ENCODE results near the gene KCNJ6. TPM values are rescaled to one million over a fixed set of nuclear protein-coding genes. Genes with fewer than 3 reads are reported as not detected.

KCNJ6 gene
- total RNA-seq, 1 donor from 2014 or later = not detected

GRCh38 chr21:37819372-37819771, 96.9 kb downstream of the KCNJ6 start:
- no peak overlapping the region for H3K4me3 ChIP-seq
- H3K4me1 ChIP-seq = no peaks in the 10 kb centered on the region
- DNase-seq (ENCODE audit: extremely low spot score in 2 of 2) = no peak
- no peaks in the 10 kb centered on the region for H3K36me3 ChIP-seq
- no peaks in the 10 kb centered on the region for H3K27me3 ChIP-seq
- TF ChIP-seq POLR2A (IDR thresholded peaks at IDR 0.05) = no peak
- TF ChIP-seq POLR2AphosphoS5 (IDR thresholded peaks at IDR 0.05; ENCODE audit: insufficient read depth in 1 of 2, low read depth in 1 of 2) = no peak
- no peak overlapping the region for H3K27ac ChIP-seq
- no peaks in the 10 kb centered on the region for H3K9me3 ChIP-seq
- intact Hi-C loops (cut with DNase I) = no loop called here

GRCh38 chr21:37817242-37817641, 99.0 kb downstream of the KCNJ6 start:
- TF ChIP-seq POLR2A (IDR thresholded peaks at IDR 0.05) = no peak
- no peak for TF ChIP-seq POLR2AphosphoS5 (IDR thresholded peaks at IDR 0.05; ENCODE audit: insufficient read depth in 1 of 2, low read depth in 1 of 2)
- TF ChIP-seq CTCF (IDR thresholded peaks at IDR 0.05) = no peak
- Histone ChIP-seq H3K36me3 (no peaks in the 10 kb centered on the region), H3K4me3 (no peak overlapping the region), H3K4me1 (no peaks in the 10 kb centered on the region), H3K27me3 (no peaks in the 10 kb centered on the region), H3K9me3 (peaks cover 6% of the 10 kb centered on the region), H3K27ac (no peak overlapping the region)
- intact Hi-C loops (cut with DNase I) = no loop called here
- no peak for DNase-seq (ENCODE audit: extremely low spot score in 2 of 2)

DNA sequence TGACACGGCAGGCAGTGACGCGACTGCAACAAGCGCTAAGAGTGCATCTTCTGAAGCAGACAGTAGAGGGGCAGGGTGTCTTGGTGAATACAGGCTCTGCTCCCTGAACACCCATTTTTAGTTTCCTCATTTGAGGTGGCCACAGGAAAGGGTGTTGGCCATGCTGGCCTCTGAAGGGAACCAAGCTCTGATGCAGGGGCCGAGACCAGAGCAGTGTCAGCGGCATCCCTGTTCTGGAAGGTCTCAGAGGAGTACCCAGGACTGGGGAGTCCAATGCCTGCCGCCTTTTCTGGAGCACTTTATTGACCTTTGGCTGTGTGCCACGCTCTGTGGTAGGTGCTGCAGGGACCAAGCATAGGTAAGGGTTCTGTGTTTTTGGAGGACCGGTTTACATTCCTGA, 100.4 kb downstream of the KCNJ6 start:
- TF ChIP-seq POLR2A (IDR thresholded peaks at IDR 0.05) (no peak), POLR2AphosphoS5 (IDR thresholded peaks at IDR 0.05; ENCODE audit: insufficient read depth in 1 of 2, low read depth in 1 of 2) (no peak), CTCF (IDR thresholded peaks at IDR 0.05) (no peak)
- intact Hi-C loops (cut with DNase I) = no loop called here
- Histone ChIP-seq H3K36me3 (no peaks in the 10 kb centered on the region), H3K27ac (no peak overlapping the region), H3K27me3 (no peaks in the 10 kb centered on the region), H3K9me3 (peaks cover 6% of the 10 kb centered on the region), H3K4me1 (no peaks in the 10 kb centered on the region), H3K4me3 (no peak overlapping the region)
- DNase-seq (ENCODE audit: extremely low spot score in 2 of 2) = no peak

- Histone ChIP-seq H3K4me1 (no peaks in the 10 kb centered on the region), H3K36me3 (no peaks in the 10 kb centered on the region), H3K9me3 (peaks cover 6% of the 10 kb centered on the region), H3K27me3 (no peaks in the 10 kb centered on the region), H3K27ac (no peak overlapping the region), H3K4me3 (no peak overlapping the region)
- TF ChIP-seq CTCF (IDR thresholded peaks at IDR 0.05) (no peak), POLR2A (IDR thresholded peaks at IDR 0.05) (no peak), POLR2AphosphoS5 (IDR thresholded peaks at IDR 0.05; ENCODE audit: insufficient read depth in 1 of 2, low read depth in 1 of 2) (no peak)
- intact Hi-C loops (cut with DNase I) = no loop called here
- no peak for DNase-seq (ENCODE audit: extremely low spot score in 2 of 2)
Observed at GRCh38 chr21:37811711-37812110, 104.5 kb downstream of the KCNJ6 start.

DNA sequence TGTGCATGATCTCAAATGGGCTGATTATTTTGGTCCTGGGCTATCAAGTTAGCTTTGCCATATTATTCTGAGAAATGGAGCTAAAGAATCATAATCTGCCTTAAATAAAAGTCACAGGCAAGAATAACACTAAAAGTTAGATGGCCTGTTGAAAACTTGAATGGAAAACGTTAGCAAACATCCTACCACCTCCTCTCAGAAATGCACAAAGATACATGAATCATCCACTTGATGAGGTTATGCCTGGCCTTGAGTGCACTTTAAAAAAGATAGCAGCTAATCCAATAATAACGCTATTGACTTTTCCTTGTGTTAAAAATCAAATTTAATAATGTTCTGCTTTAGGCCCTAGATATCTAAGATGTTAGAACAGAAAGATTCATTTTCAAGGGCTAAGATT, 108.0 kb downstream of the KCNJ6 start:
- DNase-seq (ENCODE audit: extremely low spot score in 2 of 2) = no peak
- no peak for TF ChIP-seq CTCF (IDR thresholded peaks at IDR 0.05)
- intact Hi-C loops (cut with DNase I) = no loop called here
- Histone ChIP-seq H3K36me3 (no peaks in the 10 kb centered on the region), H3K27ac (no peak overlapping the region), H3K4me1 (no peaks in the 10 kb centered on the region), H3K9me3 (peaks cover 6% of the 10 kb centered on the region), H3K27me3 (no peaks in the 10 kb centered on the region), H3K4me3 (no peak overlapping the region)

DNA sequence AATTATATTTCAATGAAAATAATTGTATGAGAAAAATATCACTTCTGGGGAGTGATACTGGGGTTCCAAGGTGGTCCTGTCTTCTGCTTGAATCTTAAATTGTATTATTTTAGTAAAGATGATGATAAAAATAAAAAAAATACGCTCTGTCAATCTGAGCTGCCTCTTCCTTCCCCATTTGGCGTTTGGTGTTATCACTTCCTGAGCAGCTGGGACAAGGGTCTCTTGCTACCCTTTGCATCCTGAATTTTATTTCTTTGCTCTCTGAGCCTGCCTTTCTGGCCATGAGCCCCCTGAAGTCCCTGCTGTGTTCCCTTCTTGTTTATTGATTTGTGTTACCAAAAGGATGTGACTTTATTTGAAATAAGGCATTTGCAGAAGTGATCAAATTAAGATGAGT, 111.0 kb downstream of the KCNJ6 start:
- no peak for DNase-seq (ENCODE audit: extremely low spot score in 2 of 2)
- Histone ChIP-seq H3K36me3 (no peaks in the 10 kb centered on the region), H3K9me3 (no peaks in the 10 kb centered on the region), H3K27ac (no peak overlapping the region), H3K4me3 (no peak overlapping the region), H3K4me1 (no peaks in the 10 kb centered on the region), H3K27me3 (no peaks in the 10 kb centered on the region)
- intact Hi-C loops (cut with DNase I) = no loop called here
- TF ChIP-seq CTCF (IDR thresholded peaks at IDR 0.05) (no peak), POLR2AphosphoS5 (IDR thresholded peaks at IDR 0.05; ENCODE audit: insufficient read depth in 1 of 2, low read depth in 1 of 2) (no peak)
